ENCODE results near the gene CCDC69. TPM values are rescaled to one million over a fixed set of nuclear protein-coding genes. Genes with fewer than 3 reads are reported as not detected.

The CCDC69 gene
- total RNA-seq, 1 donor from 2014 or later, result 4.4 TPM

DNA sequence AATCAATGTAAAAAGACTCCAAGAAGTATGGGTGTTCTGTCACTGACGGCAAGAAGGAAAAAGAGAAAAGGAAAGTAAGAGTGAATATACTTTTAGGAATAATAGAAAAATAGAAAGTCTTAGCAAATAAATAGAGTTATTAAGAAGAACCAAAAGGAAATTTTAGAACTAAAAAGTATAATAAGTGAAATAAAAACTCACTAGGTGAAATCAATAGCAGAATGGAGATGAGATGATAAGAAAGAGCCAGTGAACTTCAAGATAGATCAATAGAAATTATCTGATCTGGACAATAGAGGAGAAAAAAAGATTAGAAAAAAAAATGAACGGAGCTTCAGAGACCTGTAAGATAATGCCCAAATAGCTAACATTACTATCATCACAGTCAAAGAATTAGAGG is 34.7 kb downstream of the CCDC69 start:
- H3K4me3 ChIP-seq (ENCODE audit: low read depth, low read length), result no peak overlapping the region
- H3K36me3 ChIP-seq (ENCODE audit: control insufficient read depth, insufficient read depth, low read length), result no peaks in the 10 kb centered on the region
- no peaks in the 10 kb centered on the region for H3K27me3 ChIP-seq (ENCODE audit: control insufficient read depth, insufficient read depth, low read length)
- TF ChIP-seq, protein P1, sequence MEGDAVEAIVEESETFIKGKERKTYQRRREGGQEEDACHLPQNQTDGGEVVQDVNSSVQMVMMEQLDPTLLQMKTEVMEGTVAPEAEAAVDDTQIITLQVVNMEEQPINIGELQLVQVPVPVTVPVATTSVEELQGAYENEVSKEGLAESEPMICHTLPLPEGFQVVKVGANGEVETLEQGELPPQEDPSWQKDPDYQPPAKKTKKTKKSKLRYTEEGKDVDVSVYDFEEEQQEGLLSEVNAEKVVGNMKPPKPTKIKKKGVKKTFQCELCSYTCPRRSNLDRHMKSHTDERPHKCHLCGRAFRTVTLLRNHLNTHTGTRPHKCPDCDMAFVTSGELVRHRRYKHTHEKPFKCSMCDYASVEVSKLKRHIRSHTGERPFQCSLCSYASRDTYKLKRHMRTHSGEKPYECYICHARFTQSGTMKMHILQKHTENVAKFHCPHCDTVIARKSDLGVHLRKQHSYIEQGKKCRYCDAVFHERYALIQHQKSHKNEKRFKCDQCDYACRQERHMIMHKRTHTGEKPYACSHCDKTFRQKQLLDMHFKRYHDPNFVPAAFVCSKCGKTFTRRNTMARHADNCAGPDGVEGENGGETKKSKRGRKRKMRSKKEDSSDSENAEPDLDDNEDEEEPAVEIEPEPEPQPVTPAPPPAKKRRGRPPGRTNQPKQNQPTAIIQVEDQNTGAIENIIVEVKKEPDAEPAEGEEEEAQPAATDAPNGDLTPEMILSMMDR (IDR thresholded peaks at IDR 0.05; ENCODE audit: insufficient read depth, low read length, poor library complexity, severe bottlenecking), result no peak
- no peak for DNase-seq (ENCODE audit: low read depth)

DNA sequence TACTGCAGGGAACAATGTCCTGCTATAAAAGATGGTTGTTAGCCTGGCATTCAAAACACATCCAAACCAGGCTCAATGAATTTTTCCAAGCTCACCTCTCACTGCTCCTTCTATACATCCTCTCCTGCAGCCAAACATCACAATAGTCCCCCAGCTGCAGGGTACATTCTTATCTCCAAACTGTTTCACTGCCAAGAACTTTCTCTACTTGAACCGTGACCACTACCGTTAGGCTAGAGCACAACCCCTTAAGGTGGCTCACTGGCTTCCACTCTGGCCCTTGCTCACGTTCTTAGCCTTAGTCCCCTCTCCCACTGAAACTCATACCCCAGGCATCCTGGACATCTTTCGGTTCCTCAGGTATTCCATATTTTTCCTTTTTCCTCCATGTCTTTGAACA is 37.4 kb downstream of the CCDC69 start:
- no peak overlapping the region for H3K4me3 ChIP-seq (ENCODE audit: low read depth, low read length)
- TF ChIP-seq, protein P1 (IDR thresholded peaks at IDR 0.05; ENCODE audit: insufficient read depth, low read length, poor library complexity, severe bottlenecking), result no peak
- DNase-seq (ENCODE audit: low read depth), result no peak

DNA sequence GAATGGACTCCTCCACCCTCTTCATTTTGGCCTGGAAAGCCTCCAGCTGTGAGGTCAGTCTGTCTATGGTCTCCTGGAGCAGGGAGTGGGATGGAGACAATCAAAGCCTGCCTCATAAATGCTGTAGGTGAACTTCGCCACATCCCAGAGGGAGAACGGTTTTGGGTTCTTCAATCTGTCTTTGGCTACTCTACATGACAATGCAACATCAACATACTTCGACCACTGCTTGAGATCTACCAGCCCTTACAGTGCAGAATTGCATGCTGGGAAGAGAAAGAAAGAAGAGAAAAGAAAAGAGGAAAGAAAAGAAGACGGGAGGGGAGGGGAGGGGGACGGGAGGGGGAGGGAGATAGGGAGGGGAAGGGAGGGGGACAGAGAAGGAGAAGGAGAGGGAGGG is 37.8 kb downstream of the CCDC69 start:
- no peaks in the 10 kb centered on the region for H3K27me3 ChIP-seq (ENCODE audit: control insufficient read depth, insufficient read depth, low read length)
- TF ChIP-seq, protein P1 (IDR thresholded peaks at IDR 0.05; ENCODE audit: insufficient read depth, low read length, poor library complexity, severe bottlenecking), result no peak

More for the DNA sequence above, 37.4 kb downstream of the CCDC69 start:
- Histone ChIP-seq H3K36me3 (ENCODE audit: control insufficient read depth, insufficient read depth, low read length) (no peaks in the 10 kb centered on the region), H3K27me3 (ENCODE audit: control insufficient read depth, insufficient read depth, low read length) (no peaks in the 10 kb centered on the region)

DNA sequence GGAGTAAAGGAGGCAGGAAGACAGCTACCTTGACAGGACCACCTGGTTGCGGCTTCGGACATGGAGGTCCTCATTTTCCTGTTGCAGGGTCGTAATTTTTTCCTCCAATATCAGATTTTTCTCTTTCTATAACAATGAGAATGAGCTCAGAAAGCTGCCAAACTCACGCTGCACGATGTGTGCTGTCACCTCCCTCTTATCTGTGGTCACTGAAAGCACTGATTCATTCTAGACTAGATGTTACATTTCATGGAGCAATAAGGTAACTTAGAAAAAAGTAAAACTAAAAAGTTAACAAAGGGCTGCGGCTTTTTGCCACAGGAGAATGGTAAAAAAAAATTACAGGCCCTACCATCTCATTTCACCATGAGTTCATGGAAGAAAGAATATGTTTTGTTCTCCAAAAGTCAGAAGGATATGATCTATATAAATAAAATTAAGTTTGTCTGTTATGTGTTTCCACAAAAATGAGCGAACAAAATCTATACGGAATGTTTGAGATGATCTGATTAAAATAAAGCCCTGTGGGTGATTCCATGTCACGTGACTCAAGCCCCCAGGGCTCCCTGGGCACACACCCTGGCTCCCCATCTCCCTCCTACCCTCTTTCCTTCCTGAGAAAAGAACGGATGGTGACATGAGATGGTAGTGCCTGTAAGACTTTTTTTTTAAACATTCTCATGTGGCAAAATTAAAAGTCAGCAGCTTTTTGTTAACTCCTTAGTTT is 39.4 kb downstream of the CCDC69 start:
- no peaks in the 10 kb centered on the region for H3K36me3 ChIP-seq (ENCODE audit: control insufficient read depth, insufficient read depth, low read length)
- TF ChIP-seq, protein P1 (IDR thresholded peaks at IDR 0.05; ENCODE audit: insufficient read depth, low read length, poor library complexity, severe bottlenecking), result no peak
- no peak for DNase-seq (ENCODE audit: low read depth)

More for the DNA sequence above, 37.8 kb downstream of the CCDC69 start:
- Histone ChIP-seq H3K4me3 (ENCODE audit: low read depth, low read length) (no peak overlapping the region), H3K36me3 (ENCODE audit: control insufficient read depth, insufficient read depth, low read length) (no peaks in the 10 kb centered on the region)
- no peak for DNase-seq (ENCODE audit: low read depth)

DNA sequence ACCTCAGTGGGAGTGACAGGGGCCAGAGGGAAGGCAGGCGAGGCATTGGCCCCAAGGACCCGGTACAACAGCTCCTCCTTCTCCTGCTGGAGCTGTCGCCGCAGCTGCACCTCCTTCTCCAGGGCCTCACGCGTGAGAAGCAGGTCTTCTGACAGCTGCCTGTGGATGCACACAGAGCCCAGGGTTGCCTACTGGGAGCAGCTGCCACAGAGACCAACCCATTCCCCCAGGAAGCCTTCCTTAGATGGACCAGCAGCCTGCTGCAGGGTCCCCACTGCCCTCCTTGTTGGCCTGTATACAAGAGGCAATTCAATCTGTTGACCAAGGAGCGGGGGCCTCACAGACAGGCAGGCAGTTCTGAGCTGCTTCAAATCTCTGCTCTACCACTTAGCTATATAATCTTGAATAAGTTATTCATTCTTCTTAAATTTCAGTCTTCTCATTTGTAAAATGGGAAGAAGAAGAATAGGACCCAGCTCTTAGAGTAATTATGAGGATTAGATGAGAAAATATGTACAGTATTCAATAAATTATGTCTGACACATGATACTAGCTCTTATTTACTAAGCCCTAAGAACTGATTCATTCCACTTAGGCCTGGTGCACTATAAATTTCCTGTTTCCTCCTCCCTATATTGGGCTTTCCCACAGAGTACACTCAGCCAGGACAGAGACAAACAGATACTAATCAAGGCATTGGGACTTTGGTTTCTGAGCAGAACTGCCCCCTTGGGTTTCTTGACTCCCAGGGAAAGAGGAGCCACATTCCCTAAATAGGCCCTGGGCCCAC is 40.2 kb downstream of the CCDC69 start:
- Histone ChIP-seq H3K27me3 (ENCODE audit: control insufficient read depth, insufficient read depth, low read length) (no peaks in the 10 kb centered on the region), H3K4me3 (ENCODE audit: low read depth, low read length) (no peak overlapping the region), H3K36me3 (ENCODE audit: control insufficient read depth, insufficient read depth, low read length) (no peaks in the 10 kb centered on the region)
- no peak for DNase-seq (ENCODE audit: low read depth)
- TF ChIP-seq, protein P1 (IDR thresholded peaks at IDR 0.05; ENCODE audit: insufficient read depth, low read length, poor library complexity, severe bottlenecking), result no peak

More for the DNA sequence above, 39.4 kb downstream of the CCDC69 start:
- H3K4me3 ChIP-seq (ENCODE audit: low read depth, low read length), result no peak overlapping the region
- H3K27me3 ChIP-seq (ENCODE audit: control insufficient read depth, insufficient read depth, low read length), result no peaks in the 10 kb centered on the region
